ENCODE measurements around the gene ARHGAP29. TPM values are rescaled to one million over a fixed set of nuclear protein-coding genes. Genes with fewer than 3 reads are reported as not detected.

ARHGAP29 gene
- total and polyA plus RNA-seq, 2 of the 4 experiments (the other 2 are of a cell fraction) = 19.1 to 30.3 TPM

DNA sequence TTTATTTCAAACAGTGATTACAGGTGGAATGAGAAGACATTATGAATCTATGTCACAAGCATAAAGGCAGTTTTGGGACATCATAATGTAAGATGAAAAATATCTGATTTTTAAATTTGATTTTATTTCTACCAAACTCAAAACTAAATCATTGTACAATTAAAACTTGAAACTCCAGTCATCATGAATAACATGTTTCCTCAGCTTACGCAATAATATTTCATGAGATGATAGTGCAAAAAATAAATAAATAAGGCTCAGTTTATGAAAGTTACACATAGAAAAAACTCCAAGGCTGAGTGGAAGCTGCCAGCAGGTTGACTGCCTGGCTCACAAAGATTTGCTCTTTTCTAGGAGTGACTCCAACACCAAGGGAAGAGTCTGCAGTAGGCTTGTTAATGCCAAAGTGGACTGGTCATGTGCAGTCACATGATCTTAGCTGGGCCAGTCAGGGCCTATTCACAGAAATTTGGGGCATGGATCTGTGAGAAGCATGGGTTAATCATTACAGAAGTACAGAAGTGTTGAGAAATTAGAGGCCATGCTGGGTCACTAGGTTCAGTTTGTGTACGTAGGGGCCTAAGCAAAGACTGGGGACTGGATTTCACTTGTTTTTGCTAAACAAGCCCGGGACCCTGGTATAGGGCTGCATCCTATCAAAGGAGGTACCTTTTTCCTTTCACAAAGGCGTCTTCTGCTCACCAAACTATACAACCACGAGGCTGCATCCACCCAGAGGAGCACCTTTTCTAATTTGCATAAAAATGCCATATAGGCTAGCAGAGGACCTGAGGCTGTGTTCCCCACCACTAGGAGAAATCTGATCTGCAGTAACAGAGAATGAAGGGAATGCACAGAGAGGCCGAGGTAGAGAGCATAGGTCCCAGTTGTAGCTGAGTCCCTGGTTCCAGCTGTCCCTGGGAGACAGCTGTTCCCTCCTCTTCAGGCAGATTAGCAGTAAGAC lies 111.6 kb downstream of the ARHGAP29 start:
- H3K4me1 ChIP-seq (ENCODE audit: control insufficient read depth, insufficient read depth, low read length) = peaks cover 5% of the 10 kb centered on the region
- peaks cover 3% of the 10 kb centered on the region; the same call in 1 of the 2 replicates for H3K9me1 ChIP-seq (ENCODE audit: insufficient read depth, low read length)
- no peak overlapping the region for H4K5ac ChIP-seq (ENCODE audit: low read depth, low read length)
- H3K27me3 ChIP-seq (ENCODE audit: control insufficient read depth, insufficient read depth, low read length) = no peaks in the 10 kb centered on the region
- no peaks in the 10 kb centered on the region for H4K20me1 ChIP-seq (ENCODE audit: insufficient read depth, low read length)
- no peak overlapping the region for H3K4me2 ChIP-seq (ENCODE audit: low read depth, low read length)
- no peak overlapping the region for H3K9ac ChIP-seq (ENCODE audit: low read depth, low read length)
- TF ChIP-seq CEBPB (IDR thresholded peaks at IDR 0.05; ENCODE audit: low read depth, low read length) = peak; percentile 80
- TF ChIP-seq MXI1 (IDR thresholded peaks at IDR 0.05; ENCODE audit: borderline replicate concordance, low read depth, low read length) = no peak
- no peaks in the 10 kb centered on the region; the same call in 1 of the 2 replicates for H3K9me3 ChIP-seq (ENCODE audit: control insufficient read depth, insufficient read depth, low read length)
- no peak overlapping the region for H4K8ac ChIP-seq (ENCODE audit: low read depth in 2 of 2, low read length in 2 of 2)
- POLR2A ChIA-PET (ENCODE audit: unreplicated experiment) = no interaction called here
- H2BK5ac ChIP-seq (ENCODE audit: low read depth, low read length, poor library complexity, severe bottlenecking) = no peak overlapping the region
- no peak overlapping the region for H2BK20ac ChIP-seq (ENCODE audit: low read depth, low read length)
- H2AK5ac ChIP-seq (ENCODE audit: low read depth, low read length) = no peak overlapping the region
- no peak overlapping the region for H4K91ac ChIP-seq (ENCODE audit: insufficient read depth, low read depth, low read length)
- no peak overlapping the region for H2BK120ac ChIP-seq (ENCODE audit: low read depth, low read length)
- H3K27ac ChIP-seq (ENCODE audit: insufficient read depth, low read length) = no peak overlapping the region
- no peak overlapping the region for H2AFZ ChIP-seq (replicated peaks; ENCODE audit: low read length, poor library complexity)
- no TSS peak for BruUV-seq (replicated peaks)
- in situ Hi-C loops (cut with MboI; ENCODE audit: low sequenced_read_pairs) = no loop called here
- dilution Hi-C loops (cut with HindIII; ENCODE audit: low sequenced_read_pairs, unreplicated experiment) = no loop called here
- CTCF ChIA-PET = no interaction called here
- no peak overlapping the region for H3K56ac ChIP-seq (ENCODE audit: extremely low read depth, insufficient read depth, low read length)
- 80% methylated on average over 1 of the region's 6 CpGs; no CpG with 5 or more reads in 1 of the 2 experiments for WGBS, 2 experiments (ENCODE audit: extremely low coverage in 2 of 2, insufficient read length in 1 of 2)
- DNase-seq (no peak), ATAC-seq (ENCODE audit: low read depth) (no peak)
- H3K79me1 ChIP-seq (ENCODE audit: low read depth in 1 of 2, low read length in 2 of 2) = no peaks in the 10 kb centered on the region
- no peaks in the 10 kb centered on the region for H3K36me3 ChIP-seq (ENCODE audit: control insufficient read depth, insufficient read depth, low read length)
- intact Hi-C loops (cut with micrococcal nuclease) = no loop called here
- H3K18ac ChIP-seq (ENCODE audit: low read depth, low read length) = no peak overlapping the region
- no peak overlapping the region for H3K4ac ChIP-seq (ENCODE audit: low read depth, low read length)
- no peak overlapping the region for H2BK15ac ChIP-seq (ENCODE audit: low read depth, low read length)
- no peak overlapping the region for H2AK9ac ChIP-seq (replicated peaks; ENCODE audit: low read depth, low read length, poor library complexity)
- H3K23ac ChIP-seq (ENCODE audit: low read depth, low read length) = no peak overlapping the region
- no peak overlapping the region for H3K14ac ChIP-seq (replicated peaks; ENCODE audit: low read depth, low read length)
- no peak overlapping the region for H3K4me3 ChIP-seq (ENCODE audit: insufficient read depth, low read depth, low read length)

All from IMR-90 (cell line).